HG02884 (cell line): ENCODE data around the gene ADGRD2.

Experiments
- ATAC-seq: cut with Tn5 transposase; IDR thresholded peaks from one replicate; pipeline ENCODE4 v1.9.1; 2021; ENCODE audit warnings: mild to moderate bottlenecking, moderate library complexity; ENCODE audit not compliant: unreplicated experiment

Gene ADGRD2

GRCh38 chr9:124506931-124507879 is 57.0 kb downstream of the ADGRD2 start, which contains the start of gene NR5A1:
TSS of gene NR5A1 (minus strand) at chr9:124507399. CDS start at chr9:124503395, 4,004 bp downstream.
- ATAC-seq = no peak

GRCh38 chr9:124507880-124508423 is 57.7 kb downstream of the ADGRD2 start:
- no peak for ATAC-seq

GRCh38 chr9:124510650-124511425 is 60.6 kb downstream of the ADGRD2 start:
- no peak for ATAC-seq

- no peak for ATAC-seq
Measured at GRCh38 chr9:124511426-124511840, 61.2 kb downstream of the ADGRD2 start.

- no peak for ATAC-seq
Measured at GRCh38 chr9:124511891-124512805, 61.9 kb downstream of the ADGRD2 start.

GRCh38 chr9:124512806-124513204 is 62.6 kb downstream of the ADGRD2 start:
- no peak for ATAC-seq

- no peak for ATAC-seq
Measured at GRCh38 chr9:124513376-124513994, 63.2 kb downstream of the ADGRD2 start.

- ATAC-seq = no peak
Measured at GRCh38 chr9:124514125-124514524, 63.9 kb downstream of the ADGRD2 start.

GRCh38 chr9:124514874-124515273 is 64.6 kb downstream of the ADGRD2 start:
- ATAC-seq = no peak

GRCh38 chr9:124517600-124517999 is 67.3 kb downstream of the ADGRD2 start:
- ATAC-seq = no peak

- no peak for ATAC-seq
Measured at GRCh38 chr9:124518116-124518515, 67.9 kb downstream of the ADGRD2 start.

GRCh38 chr9:124520206-124520596 is 70.0 kb downstream of the ADGRD2 start:
- ATAC-seq = no peak

GRCh38 chr9:124521142-124521541 is 70.9 kb downstream of the ADGRD2 start:
- no peak for ATAC-seq

GRCh38 chr9:124522121-124523098 is 72.2 kb downstream of the ADGRD2 start:
- ATAC-seq = no peak

- no peak for ATAC-seq
Measured at GRCh38 chr9:124526174-124526573, 75.9 kb downstream of the ADGRD2 start.

- ATAC-seq = no peak
Measured at GRCh38 chr9:124527781-124528180, 77.5 kb downstream of the ADGRD2 start.
